RWPE1 (cell line): ENCODE measurements around the gene ADAMTS2.

ENCODE experiments used
- CTCF ChIA-PET: fragments of 350-600 bp; sonication (Branson Sonifier 250); formaldehyde crosslinking; extraction: SDS; loops from one replicate; lab custom pipeline; 2021; lab: Yijun Ruan, JAX
- POLR2A ChIA-PET: fragments of 400-600 bp; formaldehyde crosslinking; extraction: SDS; loops from one replicate; lab custom pipeline; 2020; ENCODE audit warnings: antibody characterized with exemption; ENCODE audit not compliant: low non-redundant PET; lab: Yijun Ruan, JAX
- DNase-seq: peaks from one replicate; pipeline ENCODE4 v3.0.0; 2012; ENCODE audit warnings: low spot score
- H3K27ac ChIP-seq: fragments of 450-650 bp; 2 replicates; pipeline ENCODE4 v1.5.1; 2017
- TF ChIP-seq, protein P1 (sequence below): fragments of 450-650 bp; conservative IDR thresholded peaks from 2 replicates; pipeline ENCODE4 v1.5.1; 2017; ENCODE audit warnings: low read depth, mild to moderate bottlenecking

The ADAMTS2 gene

DNA sequence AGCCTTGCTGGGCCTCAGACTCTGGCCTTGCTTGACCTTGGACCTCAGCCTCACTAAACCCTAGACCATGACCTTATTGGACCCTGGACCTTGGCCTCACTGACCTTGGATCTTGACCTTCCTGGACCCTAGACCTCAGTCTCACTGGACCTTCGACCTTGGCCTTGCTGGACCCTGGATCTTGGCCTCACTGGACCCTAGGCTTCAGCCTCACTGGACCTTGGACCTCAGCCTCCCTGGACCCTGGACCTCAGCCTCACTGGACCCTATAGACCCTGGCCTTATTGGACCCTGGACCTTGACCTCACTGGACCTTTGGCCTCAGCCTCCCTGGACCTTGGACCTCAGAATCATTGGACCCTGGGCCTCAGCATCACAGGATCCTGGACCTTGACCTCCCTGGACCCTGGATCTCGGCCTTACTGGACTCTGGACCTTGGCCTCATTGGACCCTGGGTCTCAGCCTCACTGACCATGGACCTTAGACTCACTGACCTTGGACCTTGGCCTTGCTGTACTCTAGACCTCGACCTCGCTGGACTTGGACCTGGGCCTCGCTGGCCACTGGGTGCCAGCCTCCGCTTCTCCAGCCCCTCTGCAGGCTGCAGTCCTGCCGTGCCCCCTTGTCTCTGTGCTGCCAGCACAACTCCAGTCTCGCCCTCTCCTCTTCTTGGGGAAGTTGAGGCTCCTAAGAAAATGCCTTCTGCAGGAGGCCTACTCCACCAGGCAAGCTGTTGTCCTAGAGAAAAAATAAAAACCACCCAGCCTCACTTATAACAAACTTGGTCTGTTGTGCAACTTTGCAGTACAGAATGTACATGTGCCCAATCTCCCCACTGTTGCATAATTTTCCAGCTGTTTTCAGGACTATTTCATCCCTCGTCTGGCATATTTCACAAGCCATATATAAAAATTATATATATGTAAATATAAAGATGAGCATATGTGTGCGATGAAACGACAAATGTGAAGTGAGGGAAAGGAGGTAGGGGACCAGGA lies 11.0 kb upstream of the ADAMTS2 start:
- no peak for DNase-seq
- TF ChIP-seq, protein P1, sequence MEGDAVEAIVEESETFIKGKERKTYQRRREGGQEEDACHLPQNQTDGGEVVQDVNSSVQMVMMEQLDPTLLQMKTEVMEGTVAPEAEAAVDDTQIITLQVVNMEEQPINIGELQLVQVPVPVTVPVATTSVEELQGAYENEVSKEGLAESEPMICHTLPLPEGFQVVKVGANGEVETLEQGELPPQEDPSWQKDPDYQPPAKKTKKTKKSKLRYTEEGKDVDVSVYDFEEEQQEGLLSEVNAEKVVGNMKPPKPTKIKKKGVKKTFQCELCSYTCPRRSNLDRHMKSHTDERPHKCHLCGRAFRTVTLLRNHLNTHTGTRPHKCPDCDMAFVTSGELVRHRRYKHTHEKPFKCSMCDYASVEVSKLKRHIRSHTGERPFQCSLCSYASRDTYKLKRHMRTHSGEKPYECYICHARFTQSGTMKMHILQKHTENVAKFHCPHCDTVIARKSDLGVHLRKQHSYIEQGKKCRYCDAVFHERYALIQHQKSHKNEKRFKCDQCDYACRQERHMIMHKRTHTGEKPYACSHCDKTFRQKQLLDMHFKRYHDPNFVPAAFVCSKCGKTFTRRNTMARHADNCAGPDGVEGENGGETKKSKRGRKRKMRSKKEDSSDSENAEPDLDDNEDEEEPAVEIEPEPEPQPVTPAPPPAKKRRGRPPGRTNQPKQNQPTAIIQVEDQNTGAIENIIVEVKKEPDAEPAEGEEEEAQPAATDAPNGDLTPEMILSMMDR: no peak
- ChIA-PET CTCF (no interaction called here), POLR2A (no interaction called here)
- no peak overlapping the region for H3K27ac ChIP-seq

DNA sequence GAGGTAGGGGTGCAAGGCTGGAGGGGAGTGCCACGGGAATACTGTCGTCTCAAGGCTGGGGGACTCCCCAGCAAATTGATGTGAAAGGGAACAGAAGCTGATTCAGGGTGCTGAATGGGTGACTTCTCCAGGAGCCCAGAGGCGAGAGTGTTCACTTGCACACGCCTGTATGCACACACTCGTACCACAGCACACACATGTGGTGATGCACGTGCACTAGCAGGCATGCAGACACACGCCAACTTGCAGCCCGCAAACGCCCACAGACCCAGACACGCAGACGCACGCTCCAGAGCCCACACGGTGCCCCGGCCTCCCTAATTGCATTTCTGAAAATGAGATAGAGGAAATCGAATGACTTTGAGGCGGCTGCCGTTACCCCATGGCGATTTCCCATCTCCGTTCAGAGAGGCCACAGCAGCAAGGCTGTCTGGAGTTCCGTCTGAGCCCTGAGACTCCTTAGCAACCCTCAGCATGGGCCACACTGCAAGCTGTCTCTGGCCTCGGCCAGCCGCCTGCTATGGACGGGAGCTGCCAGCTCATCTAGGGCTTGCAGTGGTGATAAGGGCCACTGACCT lies 9.1 kb upstream of the ADAMTS2 start:
- H3K27ac ChIP-seq: no peak overlapping the region
- TF ChIP-seq, protein P1: no peak
- ChIA-PET CTCF (interaction anchor here (0.6 kb wide), 1 partner anchor 155 kb away, joined by 3 read pairs; no protein-coding TSS in a partner anchor), POLR2A (no interaction called here)
- DNase-seq: no peak

DNA sequence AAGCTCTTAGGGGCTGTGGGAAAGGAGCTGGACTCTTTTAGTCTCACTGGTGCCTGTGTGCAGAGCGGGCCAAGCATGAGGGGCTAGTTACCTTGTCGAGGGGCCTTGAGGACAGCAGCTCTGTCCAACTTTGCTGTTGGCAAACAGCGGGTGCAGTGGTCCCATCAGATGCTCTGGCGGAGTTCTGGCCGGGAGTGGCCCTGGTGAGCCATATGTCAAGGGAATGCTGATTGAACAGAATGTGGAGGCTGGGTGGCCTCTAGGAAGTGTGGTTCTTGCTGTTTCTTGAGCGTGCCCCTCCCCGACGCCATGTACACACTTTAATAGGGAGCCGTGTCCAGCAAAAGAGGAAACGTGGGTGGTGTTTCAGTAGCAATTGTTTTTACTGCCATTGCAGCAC lies 3.6 kb upstream of the ADAMTS2 start:
- POLR2A ChIA-PET: no interaction called here
- CTCF ChIA-PET: interaction anchor here (0.7 kb wide), 1 partner anchor 71 kb away, joined by 3 read pairs; no protein-coding TSS in a partner anchor
- no peak overlapping the region for H3K27ac ChIP-seq
- DNase-seq: no peak
- TF ChIP-seq, protein P1: no peak

DNA sequence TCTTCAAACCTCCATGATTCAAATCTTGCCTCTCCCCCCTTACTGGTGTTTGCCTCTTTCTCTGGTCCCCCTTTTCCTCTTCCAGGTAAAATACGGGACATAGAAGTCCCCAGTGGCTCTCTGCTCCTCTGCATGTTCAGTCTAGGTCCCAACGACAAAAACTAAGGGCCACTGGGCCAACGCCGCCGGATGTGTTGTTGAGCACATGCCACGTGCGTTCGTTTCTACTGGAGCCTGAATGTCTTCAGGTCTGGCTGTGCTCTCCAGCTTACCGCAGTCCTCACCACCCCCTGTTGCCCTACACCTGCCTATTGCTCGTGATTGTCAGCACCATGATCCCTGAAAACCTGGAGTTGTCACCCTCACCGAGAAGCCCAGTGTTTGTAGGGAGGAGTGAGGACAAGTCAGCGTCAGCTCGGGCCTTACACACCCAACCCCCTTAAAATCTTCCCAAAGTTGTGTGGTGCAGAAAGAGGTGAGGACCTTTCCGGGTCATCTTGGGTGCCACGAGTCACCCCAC lies 2.8 kb upstream of the ADAMTS2 start:
- DNase-seq: no peak
- ChIA-PET POLR2A (no interaction called here), CTCF (interaction anchor here (0.7 kb wide), 1 partner anchor 72 kb away, joined by 3 read pairs; no protein-coding TSS in a partner anchor)
- TF ChIP-seq, protein P1: no peak
- H3K27ac ChIP-seq: no peak overlapping the region

DNA sequence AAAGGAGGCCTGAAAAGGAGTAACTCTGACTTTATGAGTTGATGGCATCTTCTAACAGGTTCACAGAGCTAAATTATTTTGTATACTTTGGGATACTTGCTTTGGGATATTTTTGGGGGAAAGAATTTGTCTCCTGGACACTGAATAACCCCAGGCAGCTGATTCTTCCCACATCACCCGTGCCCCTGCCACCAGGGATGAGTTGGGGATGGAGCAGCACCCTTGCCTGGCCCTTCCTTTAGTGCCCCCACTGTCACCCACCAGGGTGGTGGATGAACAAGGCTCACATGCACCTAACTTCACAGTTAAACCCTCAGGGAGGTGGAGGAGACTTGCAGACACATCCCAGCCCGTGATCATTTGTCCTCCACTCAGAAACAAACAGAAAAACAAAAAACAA lies 2.3 kb upstream of the ADAMTS2 start:
- ChIA-PET CTCF (no interaction called here), POLR2A (no interaction called here)
- TF ChIP-seq, protein P1: no peak
- no peak overlapping the region for H3K27ac ChIP-seq
- no peak for DNase-seq

DNA sequence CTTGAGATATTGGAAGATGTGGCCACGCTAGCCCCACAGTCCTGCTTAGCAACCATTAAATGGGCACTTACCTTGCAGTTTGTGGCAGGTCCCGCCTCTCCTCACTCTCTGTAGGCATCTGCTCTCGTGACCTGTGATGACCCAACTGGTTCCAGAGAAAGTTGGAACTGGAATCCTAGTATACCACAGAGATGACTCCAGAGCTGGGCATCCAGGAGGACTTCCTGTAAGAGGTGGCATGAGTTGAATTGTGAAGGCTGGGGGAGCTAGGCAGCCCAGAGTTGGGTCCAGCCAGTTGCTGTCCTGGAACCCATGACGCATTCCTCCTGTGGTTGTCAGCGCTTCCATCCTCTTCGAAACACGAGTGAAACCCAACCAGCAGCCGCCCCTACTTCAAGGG lies 1.6 kb upstream of the ADAMTS2 start:
- no peak overlapping the region for H3K27ac ChIP-seq
- ChIA-PET CTCF (no interaction called here), POLR2A (no interaction called here)
- TF ChIP-seq, protein P1: no peak
- no peak for DNase-seq
